Fibroblast of mammary gland (primary cell): ENCODE results near the gene IER3.
"Not testable (repeated sequence)": the region's sequence is repeated elsewhere in the genome, so short reads cannot be mapped to it uniquely, and the experiment has no call there.

Experiments used
- DNase-seq: peaks from one replicate; pipeline ENCODE4 v3.0.0-alpha.2; 2010; ENCODE audit warnings: low read depth
- H3K4me3 ChIP-seq: 2 replicates; pipeline ENCODE4 v1.5.1; 2011; ENCODE audit warnings: low read depth, mild to moderate bottlenecking, low read length, moderate library complexity; ENCODE audit not compliant: control insufficient read depth
- CTCF ChIP-seq: conservative IDR thresholded peaks from 2 replicates; pipeline ENCODE4 v1.5.1; 2011; ENCODE audit warnings: low read depth, low read length, inconsistent platforms; ENCODE audit not compliant: control insufficient read depth, insufficient read depth

IER3 gene

GRCh38 chr6:30721198-30722024 is 22.9 kb downstream of the IER3 start:
- peak overlapping the region; percentile 100 for H3K4me3 ChIP-seq
- peak; percentile 83 for DNase-seq
- no peak for TF ChIP-seq CTCF

GRCh38 chr6:30720738-30721197 is 23.6 kb downstream of the IER3 start:
- DNase-seq: peak; percentile 45
- TF ChIP-seq CTCF: no peak
- peak overlapping the region; percentile 100 for H3K4me3 ChIP-seq

DNA sequence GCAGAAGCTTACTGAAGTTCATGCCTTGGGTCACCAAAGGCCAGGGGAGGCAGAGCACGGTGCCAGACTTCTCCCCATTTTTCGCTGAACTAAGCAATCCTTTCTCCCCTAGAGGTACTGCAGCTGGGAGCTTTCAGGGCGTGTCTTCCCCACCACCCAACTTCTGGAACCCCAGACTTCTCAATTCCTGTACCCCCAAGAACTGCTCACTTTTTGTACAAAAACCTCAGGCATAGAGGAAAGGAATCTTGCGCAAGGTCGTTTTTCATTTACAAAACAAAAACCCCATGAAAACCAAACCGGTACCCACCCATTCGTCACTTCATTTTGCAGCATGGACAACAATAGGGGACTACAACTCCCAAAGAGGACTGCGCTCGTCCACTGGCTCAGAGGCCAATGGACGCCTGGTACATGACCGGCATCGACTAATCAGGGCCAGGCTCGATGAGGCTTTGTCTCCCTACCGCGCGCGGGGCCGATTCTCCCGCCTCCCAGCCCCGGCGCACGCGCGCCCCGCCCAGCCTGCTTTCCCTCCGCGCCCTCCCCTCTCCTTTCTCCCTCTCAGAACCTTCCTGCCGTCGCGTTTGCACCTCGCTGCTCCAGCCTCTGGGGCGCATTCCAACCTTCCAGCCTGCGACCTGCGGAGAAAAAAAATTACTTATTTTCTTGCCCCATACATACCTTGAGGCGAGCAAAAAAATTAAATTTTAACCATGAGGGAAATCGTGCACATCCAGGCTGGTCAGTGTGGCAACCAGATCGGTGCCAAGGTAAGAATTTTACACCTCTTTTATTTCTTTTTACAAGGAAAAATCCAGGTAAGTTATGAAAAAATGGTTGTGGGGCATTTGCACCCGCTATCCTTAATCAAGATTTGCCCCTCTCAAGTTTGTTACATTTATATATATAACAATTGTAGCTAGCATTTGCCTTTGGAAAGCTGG is 24.3 kb downstream of the IER3 start, which contains the start of gene TUBB:
Gene TUBB, plus strand, starts transcription at position 562 of the 947 bp plus-strand sequence. Its CDS starts 155 bp downstream, at position 717.
- DNase-seq: peak; percentile 97
- H3K4me3 ChIP-seq: peak within 1 kb of the TSS; percentile 100
- TF ChIP-seq CTCF: no peak

DNA sequence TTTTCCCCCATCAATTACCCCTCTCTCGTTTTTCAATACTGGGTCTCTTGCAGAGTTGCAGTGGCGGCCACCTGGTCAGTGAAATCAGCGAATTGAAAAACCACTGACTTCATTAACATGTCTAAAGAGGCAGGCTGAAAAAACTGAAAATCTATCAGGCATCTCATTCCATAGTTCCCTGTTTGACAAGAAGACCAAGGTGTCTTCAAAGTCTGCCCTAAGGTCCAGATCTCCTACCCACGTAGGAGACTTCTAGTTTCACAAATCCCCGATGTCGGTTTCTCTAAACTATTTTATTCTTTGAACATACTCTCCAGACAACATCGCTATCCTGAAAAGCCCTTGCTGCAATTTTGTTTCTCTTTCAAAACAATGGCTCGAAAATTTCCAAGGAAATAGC is 25.0 kb downstream of the IER3 start:
- H3K4me3 ChIP-seq: peak overlapping the region; percentile 100
- DNase-seq: no peak
- TF ChIP-seq CTCF: no peak

DNA sequence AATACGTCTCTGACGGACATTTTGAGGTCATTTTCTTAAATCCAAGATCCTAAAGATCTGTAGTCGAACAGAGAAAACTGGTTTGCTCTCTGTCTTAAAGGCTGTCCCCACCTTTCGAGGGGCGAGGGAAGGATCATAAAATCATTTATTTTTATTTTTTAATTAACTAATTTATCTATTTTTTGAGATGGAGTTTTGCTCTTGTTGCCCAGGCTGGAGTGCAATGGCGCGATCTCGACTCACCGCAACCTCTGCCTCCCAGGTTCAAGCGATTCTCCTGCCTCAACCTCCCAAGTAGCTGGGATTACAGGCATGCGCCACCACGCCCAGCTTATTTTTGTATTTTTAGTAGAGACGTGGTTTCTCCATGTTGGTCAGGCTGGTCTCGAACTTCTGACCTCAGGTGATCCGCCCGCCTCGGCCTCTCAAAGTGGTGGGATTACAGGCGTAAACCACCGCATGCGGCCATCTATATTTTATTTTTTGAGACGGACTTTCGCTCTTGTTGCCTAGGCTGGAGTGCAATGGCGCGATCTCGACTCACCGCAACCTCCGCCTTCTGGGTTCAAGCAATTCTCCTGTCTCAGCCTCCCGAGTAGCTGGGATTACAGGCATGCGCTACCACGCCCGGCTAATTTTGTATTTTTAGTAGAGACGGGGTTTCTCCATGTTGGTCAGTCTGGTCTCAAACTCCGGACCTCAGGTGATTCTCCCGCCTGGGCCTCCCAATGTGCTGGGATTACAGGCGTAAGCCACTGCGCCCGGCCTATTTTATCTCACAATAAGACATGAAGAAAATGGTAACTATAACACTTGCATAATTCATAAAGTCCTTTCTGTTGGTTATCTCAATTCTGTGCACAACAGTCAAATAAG is 26.3 kb downstream of the IER3 start:
- H3K4me3 ChIP-seq: peak overlapping the region; percentile 35
- not testable (repeated sequence) for DNase-seq

- TF ChIP-seq CTCF: peak; percentile 11
- peak; percentile 100 for DNase-seq
- H3K4me3 ChIP-seq: peak within 1 kb of the TSS; percentile 82
Observed at GRCh38 chr6:30717129-30717844, 27.1 kb downstream of the IER3 start, which contains the start of gene MDC1. TSS of gene MDC1 (minus strand) at chr6:30717281. CDS start at chr6:30715175, 2,106 bp downstream.
